Stimulated activated CD4-positive, alpha-beta T cell treated with anti-CD3 and anti-CD28 coated beads, Interleukin-2, amount 100 ng/mL, for 48 hours (primary cell): ENCODE data around the gene NR1D1.

Source experiments
- DNase-seq, 2 donors: peaks; one replicate each; pipeline ENCODE4 v3.0.0-alpha.2; 2020

NR1D1 gene

DNA sequence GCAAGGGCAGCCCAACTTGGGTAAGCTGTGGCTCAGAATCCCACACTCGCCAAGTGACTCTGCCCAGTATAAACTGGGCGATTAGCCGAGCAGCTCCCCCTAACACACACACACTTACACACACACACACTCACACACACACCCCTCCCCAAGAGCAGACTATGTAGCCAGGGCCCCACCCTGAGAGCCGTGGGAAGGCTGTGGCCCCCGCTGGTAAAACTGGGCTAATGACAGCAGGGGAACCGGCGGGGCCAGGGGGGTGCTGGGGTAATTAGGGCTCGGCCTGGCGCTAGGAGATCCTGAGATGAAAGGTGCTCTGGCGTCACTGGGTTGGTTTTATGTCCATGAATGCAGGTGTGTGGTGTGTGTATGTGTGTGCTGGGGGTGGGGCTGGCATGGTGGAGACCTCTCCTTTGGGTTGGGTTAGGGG, 38.8 kb downstream of the NR1D1 start:
- no peak for DNase-seq

DNA sequence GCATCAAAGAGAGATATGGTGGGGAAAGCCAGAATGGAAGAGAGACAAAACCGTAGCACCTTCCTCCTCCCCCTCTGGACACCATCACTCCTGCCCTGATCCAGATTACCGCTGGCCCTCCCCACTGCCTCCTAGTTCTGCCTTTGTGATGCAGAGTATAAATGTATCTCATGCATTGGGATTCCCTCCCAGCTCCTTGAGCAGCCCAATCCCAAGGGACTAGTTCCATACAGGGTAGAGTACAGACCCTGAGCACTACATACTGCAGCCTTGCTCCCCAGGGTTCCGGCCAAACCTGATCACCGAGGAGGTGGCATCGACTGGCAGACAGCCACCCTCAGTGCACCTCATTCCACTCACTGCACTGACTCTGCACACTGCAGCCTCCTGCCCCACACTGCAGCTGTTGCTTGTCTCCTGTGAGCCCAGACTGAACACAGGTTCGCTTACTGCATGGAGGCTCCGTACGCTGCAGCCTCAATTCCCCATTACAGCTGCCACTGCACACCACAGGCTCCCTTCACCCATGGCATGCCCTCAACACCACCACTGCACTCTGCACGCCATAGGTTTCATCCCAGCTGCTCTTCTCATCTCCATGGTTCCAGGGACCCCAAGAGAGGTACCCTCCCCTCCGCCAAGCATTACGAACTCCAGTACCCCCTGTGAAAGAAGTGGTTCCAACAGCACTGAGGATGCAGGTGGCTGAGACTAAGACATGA, 39.3 kb downstream of the NR1D1 start:
- no peak for DNase-seq

DNA sequence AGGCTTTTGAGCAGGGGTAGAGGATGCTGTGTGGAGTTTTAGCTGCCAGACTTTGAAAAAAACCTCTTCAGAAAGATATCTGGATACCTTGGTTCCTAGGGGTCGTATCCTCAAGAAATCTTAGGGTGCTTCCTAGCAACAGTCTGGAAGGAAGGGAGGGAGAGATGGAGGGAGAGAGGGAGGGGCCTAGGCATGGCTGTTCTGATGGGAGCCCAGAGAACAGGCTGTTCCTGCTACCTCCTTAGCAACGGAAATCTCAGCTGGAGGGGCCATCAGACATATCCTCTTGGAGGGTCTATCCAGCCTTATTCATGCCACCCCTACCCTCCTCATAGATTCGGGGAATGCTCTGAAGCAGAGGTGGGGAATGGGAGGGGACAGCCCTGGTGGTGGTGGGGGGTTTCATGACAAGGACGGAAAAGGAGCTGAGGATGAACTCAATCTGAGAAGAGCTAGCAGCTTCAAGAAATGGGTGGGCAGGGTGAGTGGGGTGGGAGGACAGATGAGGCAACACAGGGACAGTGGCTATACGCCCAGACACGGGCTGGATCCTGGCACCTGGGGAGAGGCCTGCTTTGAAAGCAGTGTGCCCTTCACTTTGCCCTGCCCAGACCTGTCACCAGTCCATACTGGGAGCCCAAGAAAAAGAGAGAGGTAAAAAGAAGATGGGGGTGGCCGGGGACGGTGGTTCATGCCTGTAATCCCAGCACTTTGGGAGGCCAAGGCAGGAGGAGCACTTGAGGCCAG, 40.5 kb downstream of the NR1D1 start:
- no peak for DNase-seq

DNA sequence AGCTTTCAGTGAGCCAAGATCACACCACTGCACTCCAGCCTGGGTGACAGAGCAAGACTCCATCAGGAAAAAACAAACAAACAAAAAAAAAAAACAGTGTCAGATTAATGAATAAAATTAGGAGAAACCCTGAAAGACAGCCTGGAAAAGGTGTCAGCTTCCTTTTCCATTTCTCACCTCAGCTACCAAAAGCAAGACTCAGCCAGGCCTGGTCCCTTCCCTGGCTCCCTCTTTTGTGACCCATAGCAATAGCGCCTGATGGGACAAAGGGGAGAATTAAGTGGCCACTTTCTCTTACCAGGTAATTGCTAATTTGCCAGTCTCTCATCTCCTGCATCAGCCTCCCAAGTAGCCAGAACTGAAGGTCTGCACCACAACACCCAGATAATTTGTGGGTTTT, 41.5 kb downstream of the NR1D1 start:
- no peak for DNase-seq

DNA sequence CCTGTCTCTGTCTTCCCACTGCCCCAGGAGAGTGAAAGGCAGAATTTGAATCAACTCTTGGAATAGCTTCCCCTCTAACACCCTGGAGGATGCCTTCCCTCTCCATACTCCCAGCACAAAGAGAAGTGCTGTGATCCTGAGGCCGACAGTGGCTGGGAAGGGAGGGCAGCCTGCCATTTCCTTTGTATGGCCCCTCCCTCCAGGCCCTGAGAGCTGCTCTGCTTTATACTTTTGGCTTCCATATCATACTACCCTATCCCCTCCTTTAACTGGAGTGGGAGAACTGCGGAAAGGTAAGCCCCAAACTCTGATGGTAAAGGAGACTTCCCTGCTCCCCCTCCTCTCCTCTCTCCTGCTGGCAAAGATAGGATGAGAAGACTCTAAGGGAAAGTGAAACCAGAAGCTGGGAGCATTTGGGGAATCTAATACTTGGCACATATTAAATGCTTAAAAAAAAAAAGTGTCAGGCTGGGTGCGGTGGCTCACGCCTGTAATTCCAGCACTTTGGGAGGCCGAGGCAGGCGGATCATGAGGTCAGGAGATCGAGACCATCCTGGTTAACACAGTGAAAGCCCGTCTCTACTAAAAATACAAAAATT, 42.1 kb downstream of the NR1D1 start:
- DNase-seq = no peak

DNA sequence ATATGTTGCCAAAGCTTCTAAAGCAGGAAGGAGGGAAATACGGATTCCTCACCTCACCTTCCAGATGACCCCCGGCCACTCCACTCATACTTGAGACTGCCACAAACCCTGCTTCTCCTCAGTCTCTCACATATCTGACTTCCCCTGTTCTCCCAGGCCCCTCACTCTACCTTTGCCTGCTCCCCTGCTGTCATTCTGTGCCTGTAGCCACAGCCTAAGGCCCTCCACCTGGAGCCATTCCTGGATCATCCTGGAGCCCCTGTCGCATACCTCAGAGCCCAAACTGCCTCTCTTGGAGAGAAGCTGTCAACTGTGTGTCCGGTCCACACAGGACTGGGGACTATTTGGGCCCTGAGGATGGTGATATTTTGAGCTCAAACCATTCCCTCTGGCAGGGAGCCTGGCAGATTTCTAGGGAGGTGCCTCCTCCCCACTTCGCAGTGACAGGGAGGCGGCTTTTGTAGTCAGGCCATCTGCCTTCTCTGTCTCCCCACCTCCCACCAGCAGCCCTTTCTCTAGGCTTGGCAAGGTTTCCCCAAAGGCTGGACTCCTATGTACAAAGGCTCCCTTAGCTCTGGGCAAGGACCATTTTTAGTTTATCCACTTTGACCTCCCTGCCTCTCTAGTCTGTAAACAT, 43.9 kb downstream of the NR1D1 start:
- no peak for DNase-seq
